AG09309 (cell line): ENCODE data around the gene CTDSPL.

ENCODE experiments used
- DNase-seq: peaks from one replicate; pipeline ENCODE4 v3.0.0-alpha.2; 2010; ENCODE audit warnings: low read depth
- H3K4me3 ChIP-seq: 2 replicates; pipeline ENCODE4 v1.5.1; 2011; ENCODE audit warnings: mild to moderate bottlenecking, low read depth, low read length, moderate library complexity; ENCODE audit not compliant: control insufficient read depth
- CTCF ChIP-seq: IDR thresholded peaks from 2 replicates; pipeline ENCODE4 v1.5.1; 2011; ENCODE audit warnings: mild to moderate bottlenecking, low read depth, low read length, inconsistent platforms; ENCODE audit not compliant: insufficient read depth, control insufficient read depth; ENCODE audit errors: missing control alignments

CTDSPL gene

GRCh38 chr3:37949866-37950265 lies 88.2 kb downstream of the CTDSPL start:
- no peak for DNase-seq
- H3K4me3 ChIP-seq = no peak overlapping the region
- TF ChIP-seq CTCF = no peak

GRCh38 chr3:37952564-37952963 lies 90.9 kb downstream of the CTDSPL start:
- DNase-seq = no peak
- no peak overlapping the region for H3K4me3 ChIP-seq
- no peak for TF ChIP-seq CTCF

GRCh38 chr3:37953226-37953625 lies 91.5 kb downstream of the CTDSPL start:
- TF ChIP-seq CTCF = no peak
- no peak for DNase-seq
- no peak overlapping the region for H3K4me3 ChIP-seq

GRCh38 chr3:37953707-37954394 lies 92.2 kb downstream of the CTDSPL start:
- no peak for DNase-seq
- no peak for TF ChIP-seq CTCF
- no peak overlapping the region for H3K4me3 ChIP-seq

- no peak overlapping the region for H3K4me3 ChIP-seq
- no peak for DNase-seq
- no peak for TF ChIP-seq CTCF
Observed at GRCh38 chr3:37954881-37955280, 93.2 kb downstream of the CTDSPL start.

GRCh38 chr3:37955918-37956707 lies 94.4 kb downstream of the CTDSPL start:
- TF ChIP-seq CTCF = no peak
- no peak for DNase-seq
- H3K4me3 ChIP-seq = no peak overlapping the region
